HG02763 (cell line): ENCODE results near the gene PUS10.
"Not testable (repeated sequence)": the region's sequence is repeated elsewhere in the genome, so short reads cannot be mapped to it uniquely, and the experiment has no call there.

ENCODE experiments used
- ATAC-seq: cut with Tn5 transposase; IDR thresholded peaks from one replicate; pipeline ENCODE4 v1.9.1; 2021; ENCODE audit warnings: mild to moderate bottlenecking, moderate library complexity; ENCODE audit not compliant: unreplicated experiment

The PUS10 gene

DNA sequence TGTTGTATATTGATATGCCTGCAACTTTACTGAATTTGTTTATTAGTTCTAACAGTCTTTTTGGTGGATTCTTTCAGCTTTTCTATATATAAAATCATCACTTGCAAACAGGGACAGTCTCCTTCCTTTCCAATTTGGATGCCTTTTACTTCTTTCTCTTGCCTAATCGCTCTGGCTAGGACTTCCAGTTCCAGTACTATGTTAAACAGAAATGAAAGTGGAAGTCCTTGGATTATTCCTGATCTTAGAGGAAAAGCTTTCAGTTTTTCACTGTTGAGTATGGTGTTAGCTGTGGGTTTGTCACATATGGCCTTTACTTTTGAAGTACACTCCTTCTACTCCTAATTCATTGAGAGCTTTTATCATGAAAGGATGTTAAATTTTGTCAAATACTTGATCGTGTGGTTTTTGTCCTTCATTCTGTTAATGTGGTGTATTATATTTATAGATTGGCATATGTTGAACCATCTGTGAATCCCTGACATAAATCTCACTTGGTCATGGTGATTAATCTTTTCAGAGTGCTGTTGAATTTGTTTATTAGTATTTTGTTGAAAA lies 83.8 kb downstream of the PUS10 start:
- ATAC-seq = no peak

DNA sequence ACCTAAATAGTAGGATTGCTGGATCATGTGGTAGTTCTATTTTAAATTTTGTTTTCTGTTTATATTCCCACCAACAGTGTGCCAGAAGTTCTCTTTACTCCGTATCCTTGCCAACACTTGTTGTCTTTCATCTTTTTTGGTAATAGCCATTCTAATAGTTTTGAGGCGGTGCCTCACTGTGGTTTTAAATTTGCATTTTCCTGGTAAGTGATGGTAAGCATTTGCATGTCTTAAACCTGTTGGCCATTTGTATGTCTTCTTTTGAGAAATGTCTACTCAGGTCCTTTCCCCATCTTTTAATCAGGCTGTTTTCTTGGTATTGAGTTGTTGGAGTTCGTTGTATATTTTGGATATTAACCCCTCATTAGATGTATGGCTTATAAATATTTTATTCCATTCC lies 85.1 kb downstream of the PUS10 start:
- ATAC-seq = no peak

DNA sequence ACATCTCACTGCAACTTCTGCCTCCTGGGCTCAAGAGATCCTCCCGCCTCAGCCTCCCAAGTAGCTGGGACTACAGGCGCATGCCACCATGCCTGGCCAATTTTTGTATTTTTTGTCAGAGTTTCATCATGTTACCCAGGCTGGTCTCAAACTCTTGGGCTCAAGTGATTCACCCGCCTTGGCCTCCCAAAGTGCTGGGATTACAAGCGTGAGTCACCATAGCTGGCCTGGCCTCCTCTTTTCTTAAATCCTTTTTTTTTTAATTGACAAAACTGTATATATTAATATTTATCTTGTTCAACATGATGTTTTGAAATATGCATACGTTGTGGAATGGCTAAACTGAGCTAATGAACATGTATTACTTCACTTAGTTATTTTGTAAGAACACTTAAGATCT lies 86.0 kb downstream of the PUS10 start:
- ATAC-seq = not testable (repeated sequence)

- no peak for ATAC-seq
These were observed 91.1 kb downstream of the PUS10 start for GRCh38 chr2:60926741-60927552.

DNA sequence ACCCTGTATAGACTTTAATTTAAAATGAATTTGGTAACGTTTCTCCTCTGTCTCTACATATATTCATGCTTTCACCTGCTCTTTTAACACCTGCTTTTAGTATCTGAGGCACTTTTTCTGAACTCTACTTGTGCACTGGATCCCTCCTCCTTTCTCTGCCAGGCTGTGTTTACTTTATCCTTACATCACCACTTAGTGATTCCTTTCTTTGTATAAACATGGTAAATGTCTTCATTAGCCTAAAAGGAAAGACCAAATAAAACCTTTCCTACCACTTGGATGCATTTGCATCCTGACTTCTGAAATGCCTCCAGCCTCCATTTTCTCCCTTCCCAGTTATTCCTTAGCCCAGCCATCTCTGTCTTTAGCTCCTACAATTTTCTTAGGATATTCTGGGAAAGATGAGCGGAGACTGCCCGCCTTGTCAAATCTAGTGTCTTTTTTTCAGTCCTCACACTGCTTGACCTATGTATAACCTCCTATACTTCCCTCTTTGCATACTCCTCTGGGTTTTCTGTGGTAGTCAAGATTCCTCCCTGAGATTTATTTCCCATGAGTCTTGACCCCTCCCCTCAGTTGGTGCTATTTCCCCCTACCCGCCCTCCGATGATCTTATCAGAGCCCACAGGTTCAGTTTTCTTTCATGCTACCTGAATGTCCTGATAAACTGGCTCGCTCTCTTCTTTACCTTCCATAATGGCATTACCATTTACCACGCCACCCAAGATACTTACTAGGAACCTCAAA lies 91.9 kb downstream of the PUS10 start:
- ATAC-seq = no peak

GRCh38 chr2:60907329-60907728 lies 110.7 kb downstream of the PUS10 start:
- no peak for ATAC-seq

DNA sequence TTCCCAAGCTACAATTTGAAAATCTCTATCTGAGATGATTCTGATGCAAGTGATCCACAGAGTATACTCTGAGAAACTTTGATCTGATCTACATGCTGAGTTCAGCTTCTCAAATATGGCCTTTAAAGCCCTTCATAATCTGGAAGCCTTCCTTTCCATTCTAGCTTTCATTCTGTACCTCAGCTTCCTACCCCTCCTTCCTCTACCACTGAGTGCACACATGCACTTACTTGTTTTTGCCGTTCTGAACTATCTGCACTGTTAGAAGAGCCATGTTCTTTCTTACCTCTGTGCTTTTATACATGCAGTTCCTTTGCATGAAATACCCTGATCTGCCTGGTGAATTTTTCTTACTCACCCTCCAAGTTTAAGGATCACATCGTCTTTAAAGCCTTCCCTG lies 111.7 kb downstream of the PUS10 start:
- no peak for ATAC-seq

GRCh38 chr2:60905867-60906266 lies 112.2 kb downstream of the PUS10 start:
- not testable (repeated sequence) for ATAC-seq

GRCh38 chr2:60901296-60901695 lies 116.8 kb downstream of the PUS10 start:
- ATAC-seq = not testable (repeated sequence)

- ATAC-seq = peak; percentile 32
These were observed 118.2 kb downstream of the PUS10 start for GRCh38 chr2:60899892-60900249.

- ATAC-seq = peak; percentile 64
These were observed 118.7 kb downstream of the PUS10 start for GRCh38 chr2:60899230-60899891.

DNA sequence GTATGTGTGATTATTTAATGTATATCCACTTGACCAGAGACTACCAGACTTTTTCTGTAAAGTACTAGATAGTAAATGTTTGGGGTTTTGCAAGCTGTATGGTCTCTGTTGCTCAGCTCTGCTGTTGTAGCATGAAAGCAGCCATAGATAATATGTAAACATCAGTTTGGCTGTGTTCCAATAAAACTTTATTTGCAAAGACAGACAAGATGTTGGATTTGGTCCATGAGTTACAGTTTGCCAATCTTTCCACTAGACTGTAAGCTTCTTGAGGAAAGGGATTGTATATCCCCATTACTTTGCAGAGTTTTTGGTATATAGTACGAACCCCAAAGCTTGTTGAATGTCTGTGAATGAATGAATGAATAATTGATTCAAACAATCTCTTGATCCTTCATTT lies 119.5 kb downstream of the PUS10 start:
- no peak for ATAC-seq
